Motor neuron (in vitro differentiated cells): Measurements from ENCODE around the gene METRNL. TPM values are rescaled to one million over a fixed set of nuclear protein-coding genes. Genes with fewer than 3 reads are reported as not detected.
"Not testable (repeated sequence)": the region's sequence is repeated elsewhere in the genome, so short reads cannot be mapped to it uniquely, and the experiment has no call there.

Experiments used
- ATAC-seq, 8 experiments: fragments of 200-7000 bp; cut with Tn5 transposase; replicated peaks in 6 of 8; 2 replicates each; pipeline ENCODE4 v1.8.0; 2021; ENCODE audit warnings: mild to moderate bottlenecking in 8 of 8, moderate library complexity in 8 of 8
- H3K27ac ChIP-seq, 2 donors: fragments of 250-450 bp; sonication (Bioruptor Pico); 2 replicates each; pipeline ENCODE4 v1.9.0; 2021; ENCODE audit warnings: antibody characterized with exemption in 2 of 2, mild to moderate bottlenecking in 2 of 2, moderate library complexity in 1 of 2
- H3K4me1 ChIP-seq, 2 donors: fragments of 250-450 bp; sonication (Bioruptor Pico); replicated peaks in 1 of 2; 2 replicates each; pipeline ENCODE4 v1.6.1; 2021; ENCODE audit warnings: antibody characterized with exemption in 2 of 2, mild to moderate bottlenecking in 2 of 2, moderate library complexity in 1 of 2
- H3K4me3 ChIP-seq, 5 donors: fragments of 250-450 bp; sonication (Bioruptor Pico); 2 replicates each; pipeline ENCODE4 v1.9.0; 2021; ENCODE audit warnings: antibody characterized with exemption in 5 of 5, mild to moderate bottlenecking in 5 of 5, moderate library complexity in 4 of 5
- WGBS, 10 experiments: fragments of 450-650 bp; shearing (Covaris generic); methylation state at CpG; one replicate each; pipeline ENCODE4 v1.0.0; 2022; 5-methylcytosine and 5-hydroxymethylcytosine counted together
- in situ Hi-C, 9 experiments: fragments of 400-800 bp; cut with MboI; loops; one replicate each; pipeline ENCODE4 v1.15.0; 2021; ENCODE audit warnings: low sequenced_read_pairs in 9 of 9, low pct_unique_long_range_greater_than_20kb in 2 of 9; ENCODE audit not compliant: unreplicated experiment in 9 of 9
- total RNA-seq, 8 experiments: library from RNA; unstranded; fragments of 300-600 nt; gene quantifications; 2 replicates each; pipeline versions ENCODE4 v1.2.3 to v1.2.4, GENCODE V29; 2022

The METRNL gene
- total RNA-seq, 8 experiments from 2014 or later = 1.5 to 122 (median 6.3) TPM

- Histone ChIP-seq H3K4me3 (no peak overlapping the region), H3K27ac (no peak overlapping the region), H3K4me1 (peaks cover 0 to 2% of the 10 kb centered on the region in 2 donors)
- WGBS, 10 experiments = 50 to 95% (median 77%) methylated on average over 2 to 15 of the region's 37 CpGs; no CpG with 5 or more reads in 3 of the 10 experiments
- in situ Hi-C loops = no loop called here
- no peak for ATAC-seq
Measured at GRCh38 chr17:83064732-83065659, 14.4 kb upstream of the METRNL start.

DNA sequence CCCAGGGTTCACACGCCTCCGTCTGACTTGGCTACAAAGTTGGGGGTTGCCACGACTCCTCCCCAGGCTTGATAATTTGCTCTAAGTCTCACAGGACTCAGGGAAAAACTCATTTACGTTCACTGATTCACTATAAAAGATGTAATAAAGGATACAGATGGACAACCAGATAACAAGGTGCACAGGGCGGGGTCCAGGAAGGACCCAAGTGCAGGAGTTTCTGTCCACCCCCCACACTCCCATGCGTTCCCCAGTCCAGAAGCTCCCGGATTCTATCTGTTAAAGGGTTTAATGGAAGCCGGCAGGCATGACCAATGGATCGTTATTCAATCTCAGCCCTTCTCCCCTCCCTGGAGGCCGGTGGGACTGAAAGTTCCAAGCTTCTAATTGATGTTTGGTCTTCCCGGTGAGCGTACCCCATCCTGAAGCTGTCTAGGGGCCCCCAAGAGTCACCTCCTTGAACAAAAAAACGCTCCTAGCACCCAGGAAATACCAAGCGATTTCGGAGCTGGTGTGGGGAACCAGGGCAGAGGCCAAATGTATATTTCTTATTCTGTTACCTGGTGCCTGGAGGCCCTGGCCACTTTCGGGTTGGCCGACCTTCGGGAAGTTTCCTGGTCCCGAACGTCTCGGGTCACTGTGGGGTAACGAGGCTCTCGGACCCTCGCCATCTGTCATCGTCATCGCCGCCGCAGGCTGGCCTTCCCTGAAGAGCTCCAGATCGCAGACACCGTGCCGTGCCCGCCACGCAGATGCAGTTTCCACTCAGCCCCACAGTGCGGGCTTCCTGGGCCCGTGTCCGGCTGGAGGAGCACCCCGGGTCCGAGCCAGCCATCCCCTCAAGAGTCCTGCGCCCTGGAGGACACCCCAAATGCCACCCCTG is 13.5 kb upstream of the METRNL start:
- Histone ChIP-seq H3K4me3 (no peak overlapping the region), H3K27ac (no peak overlapping the region), H3K4me1 (peaks cover 0 to 11% of the 10 kb centered on the region in 2 donors)
- 80 to 90% (median 83%) methylated on average over 1 to 26 of the region's 39 CpGs; no CpG with 5 or more reads in 4 of the 10 experiments for WGBS, 10 experiments
- no peak for ATAC-seq
- in situ Hi-C loops = no loop called here

GRCh38 chr17:83066543-83066890 is 12.9 kb upstream of the METRNL start:
- 20 to 100% (median 62%) methylated on average over 1 to 4 of the region's 19 CpGs; no CpG with 5 or more reads in 7 of the 10 experiments for WGBS, 10 experiments
- ATAC-seq, H3K27ac ChIP-seq, H3K4me3 ChIP-seq, in situ Hi-C loops: not testable (repeated sequence)
- H3K4me1 ChIP-seq = peaks cover 0 to 12% of the 10 kb centered on the region in 2 donors

GRCh38 chr17:83067071-83067717 is 12.2 kb upstream of the METRNL start:
- in situ Hi-C loops = no loop called here
- WGBS, 10 experiments = 80 to 100% (median 90%) methylated on average over 2 to 5 of the region's 29 CpGs; no CpG with 5 or more reads in 6 of the 10 experiments

DNA sequence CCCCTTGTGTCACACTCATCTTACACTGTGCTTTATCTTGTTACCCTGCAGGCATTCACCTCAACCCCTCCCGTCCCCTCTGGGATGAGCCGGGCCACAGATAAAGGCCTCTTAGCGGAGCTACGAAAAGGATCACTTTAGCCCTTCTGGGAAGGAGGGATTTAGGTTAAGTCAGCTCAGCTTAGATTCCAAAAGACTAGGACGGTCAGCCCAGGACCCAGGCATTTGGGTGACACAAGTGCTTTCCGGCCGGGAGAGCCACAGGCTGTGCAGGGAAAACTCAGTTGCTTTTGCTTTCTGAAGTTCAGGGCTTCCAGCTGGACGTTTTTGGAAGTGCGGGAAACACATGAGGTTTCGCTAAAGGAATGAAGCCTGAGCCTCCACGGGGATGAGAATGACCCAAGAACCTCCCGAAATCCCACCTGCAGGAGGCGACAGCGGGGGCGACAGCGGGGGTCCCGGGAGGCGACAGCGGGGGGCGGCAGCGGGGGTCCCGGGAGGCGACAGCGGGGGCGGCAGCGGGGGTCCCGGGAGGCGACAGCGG is 11.6 kb upstream of the METRNL start:
- ATAC-seq = no peak
- 50 to 80% (median 65%) methylated on average over 1 to 4 of the region's 29 CpGs; no CpG with 5 or more reads in 6 of the 10 experiments for WGBS, 10 experiments
- peaks cover 0 to 12% of the 10 kb centered on the region in 2 donors for H3K4me1 ChIP-seq
- no peak overlapping the region for H3K27ac ChIP-seq
- in situ Hi-C loops = no loop called here
- H3K4me3 ChIP-seq = no peak overlapping the region

More at GRCh38 chr17:83067071-83067717, 12.2 kb upstream of the METRNL start:
- no peak overlapping the region for H3K4me3 ChIP-seq
- no peak for ATAC-seq
- H3K4me1 ChIP-seq = peaks cover 0 to 12% of the 10 kb centered on the region in 2 donors
- H3K27ac ChIP-seq = no peak overlapping the region

DNA sequence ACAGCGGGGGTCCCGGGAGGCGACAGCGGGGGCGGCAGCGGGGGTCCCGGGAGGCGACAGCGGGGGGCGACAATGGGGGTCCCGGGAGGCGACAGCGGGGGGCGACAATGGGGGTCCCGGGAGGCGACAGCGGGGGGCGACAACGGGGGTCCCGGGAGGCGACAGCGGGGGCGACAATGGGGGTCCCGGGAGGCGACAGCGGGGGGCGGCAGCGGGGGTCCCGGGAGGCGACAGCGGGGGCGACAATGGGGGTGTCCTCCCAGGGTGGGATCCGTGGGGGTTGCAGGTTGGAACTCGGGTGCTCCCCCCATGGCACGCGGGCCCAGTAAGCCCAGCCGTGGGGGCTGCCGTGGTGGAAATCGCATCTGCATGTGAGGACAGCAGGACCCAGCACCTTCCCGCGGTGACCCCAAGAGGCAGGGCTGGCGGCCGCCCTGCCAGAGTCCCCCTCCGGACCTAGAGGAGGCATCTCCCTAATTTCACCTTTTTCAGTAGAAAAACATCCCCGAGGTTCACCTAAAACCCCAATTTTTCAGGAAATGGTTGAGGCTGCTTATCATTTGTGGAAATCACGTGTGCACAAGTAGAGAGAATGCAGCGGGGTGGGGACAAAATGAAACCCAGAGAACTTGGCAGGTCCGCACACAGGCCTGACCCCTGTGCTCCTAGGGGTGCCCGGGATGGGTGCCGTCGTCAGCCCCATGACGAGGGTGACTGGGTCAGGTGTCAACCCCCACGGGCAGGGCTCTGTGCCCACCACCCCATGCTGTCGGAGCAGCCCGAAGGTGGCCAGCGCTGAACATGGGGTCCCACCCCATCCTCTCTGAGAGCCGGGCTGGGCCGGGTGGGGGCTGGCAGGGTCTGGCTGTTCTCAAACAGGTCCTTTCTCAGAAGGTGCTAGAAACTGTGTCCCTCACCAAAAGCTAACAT is 10.5 kb upstream of the METRNL start:
- Histone ChIP-seq H3K4me3 (no peak overlapping the region), H3K4me1 (peaks cover 0 to 12% of the 10 kb centered on the region in 2 donors), H3K27ac (no peak overlapping the region)
- in situ Hi-C loops = no loop called here
- WGBS, 10 experiments = 57 to 80% (median 80%) methylated on average over 1 of the region's 58 CpGs; no CpG with 5 or more reads in 7 of the 10 experiments
- no peak for ATAC-seq

DNA sequence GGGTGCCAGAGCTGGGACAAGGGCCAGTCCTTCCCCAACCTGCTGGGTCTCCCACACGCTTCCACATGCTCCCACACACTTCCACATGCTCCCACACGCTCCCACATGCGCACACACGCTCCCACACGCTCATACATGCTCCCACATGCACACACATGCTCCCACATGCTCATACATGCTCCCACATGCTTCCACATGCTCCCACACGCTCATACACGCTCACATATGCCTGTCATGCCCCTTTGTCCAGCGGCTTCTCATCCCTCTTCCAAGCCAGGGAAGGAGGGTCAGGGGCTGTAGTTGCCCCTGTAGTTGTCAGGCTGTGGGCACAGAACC is 9.9 kb upstream of the METRNL start:
- in situ Hi-C loops = no loop called here
- Histone ChIP-seq H3K4me1 (peaks cover 0 to 12% of the 10 kb centered on the region in 2 donors), H3K27ac (no peak overlapping the region), H3K4me3 (no peak overlapping the region)
- WGBS, 10 experiments = 60 to 100% (median 88%) methylated on average over 1 to 3 of the region's 8 CpGs; no CpG with 5 or more reads in 5 of the 10 experiments
- ATAC-seq = no peak

- Histone ChIP-seq H3K27ac (no peak overlapping the region), H3K4me1 (peaks cover 0 to 12% of the 10 kb centered on the region in 2 donors), H3K4me3 (no peak overlapping the region)
- in situ Hi-C loops = no loop called here
- peak in 5 of 8 experiments; percentile 24 to 66 (median 28) for ATAC-seq
- WGBS, 10 experiments = 50 to 100% (median 80%) methylated on average over 1 to 9 of the region's 35 CpGs; no CpG with 5 or more reads in 3 of the 10 experiments
Measured at GRCh38 chr17:83069931-83070742, 9.3 kb upstream of the METRNL start.

GRCh38 chr17:83070800-83071341 is 8.5 kb upstream of the METRNL start:
- Histone ChIP-seq H3K27ac (no peak overlapping the region), H3K4me1 (peaks cover 0 to 12% of the 10 kb centered on the region in 2 donors), H3K4me3 (no peak overlapping the region)
- in situ Hi-C loops = no loop called here
- ATAC-seq = no peak
- 60 to 100% (median 87%) methylated on average over 1 to 13 of the region's 16 CpGs; no CpG with 5 or more reads in 3 of the 10 experiments for WGBS, 10 experiments

DNA sequence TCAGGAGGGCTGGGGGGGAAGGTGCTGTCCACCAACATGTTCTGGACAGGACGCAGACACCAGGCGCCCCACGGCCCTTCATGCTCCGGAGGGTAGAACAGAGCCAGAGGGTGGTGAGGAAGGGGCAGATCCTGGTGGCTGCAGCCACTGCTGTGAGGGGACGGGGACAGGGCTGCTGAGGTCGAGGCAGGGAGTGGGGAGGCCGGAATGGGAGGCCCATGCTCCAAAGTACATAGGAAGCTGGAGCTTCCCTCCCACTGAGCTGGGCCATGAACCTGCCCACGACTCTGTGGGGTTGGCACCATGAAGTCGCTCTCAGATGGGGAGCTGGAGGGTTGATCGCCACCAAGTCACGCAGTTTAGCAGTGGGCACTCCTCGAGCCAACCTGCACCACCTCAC is 8.0 kb upstream of the METRNL start:
- H3K4me3 ChIP-seq = no peak overlapping the region
- no peak for ATAC-seq
- no peak overlapping the region for H3K27ac ChIP-seq
- H3K4me1 ChIP-seq = peaks cover 0 to 12% of the 10 kb centered on the region in 2 donors
- in situ Hi-C loops = no loop called here
- 76 to 100% (median 100%) methylated on average over 1 to 5 of the region's 12 CpGs; no CpG with 5 or more reads in 5 of the 10 experiments for WGBS, 10 experiments
